Loucy (cell line): ENCODE measurements around the gene C1orf232.

Source experiments
- CTCF ChIP-seq: fragments of 200-600 bp; sonication (generic); conservative IDR thresholded peaks from 2 replicates; pipeline ENCODE4 v1.5.1; 2014; ENCODE audit warnings: mild to moderate bottlenecking, antibody characterized with exemption, low read length
- EZH2phosphoT487 ChIP-seq: fragments of 200-600 bp; IDR thresholded peaks from 2 replicates; pipeline ENCODE4 v1.6.1; 2018; ENCODE audit warnings: antibody characterized with exemption, mild to moderate bottlenecking, moderate library complexity, borderline replicate concordance

- TF ChIP-seq CTCF (no peak), EZH2phosphoT487 (no peak)
These were observed 42.3 kb downstream of the C1orf232 start for GRCh38 chr1:26126321-26127084.
